ENCODE results near the gene LAMB4. TPM values are rescaled to one million over a fixed set of nuclear protein-coding genes. Genes with fewer than 3 reads are reported as not detected.

The LAMB4 gene
- total and polyA plus RNA-seq, 2 experiments from 2014 or later = not detected

DNA sequence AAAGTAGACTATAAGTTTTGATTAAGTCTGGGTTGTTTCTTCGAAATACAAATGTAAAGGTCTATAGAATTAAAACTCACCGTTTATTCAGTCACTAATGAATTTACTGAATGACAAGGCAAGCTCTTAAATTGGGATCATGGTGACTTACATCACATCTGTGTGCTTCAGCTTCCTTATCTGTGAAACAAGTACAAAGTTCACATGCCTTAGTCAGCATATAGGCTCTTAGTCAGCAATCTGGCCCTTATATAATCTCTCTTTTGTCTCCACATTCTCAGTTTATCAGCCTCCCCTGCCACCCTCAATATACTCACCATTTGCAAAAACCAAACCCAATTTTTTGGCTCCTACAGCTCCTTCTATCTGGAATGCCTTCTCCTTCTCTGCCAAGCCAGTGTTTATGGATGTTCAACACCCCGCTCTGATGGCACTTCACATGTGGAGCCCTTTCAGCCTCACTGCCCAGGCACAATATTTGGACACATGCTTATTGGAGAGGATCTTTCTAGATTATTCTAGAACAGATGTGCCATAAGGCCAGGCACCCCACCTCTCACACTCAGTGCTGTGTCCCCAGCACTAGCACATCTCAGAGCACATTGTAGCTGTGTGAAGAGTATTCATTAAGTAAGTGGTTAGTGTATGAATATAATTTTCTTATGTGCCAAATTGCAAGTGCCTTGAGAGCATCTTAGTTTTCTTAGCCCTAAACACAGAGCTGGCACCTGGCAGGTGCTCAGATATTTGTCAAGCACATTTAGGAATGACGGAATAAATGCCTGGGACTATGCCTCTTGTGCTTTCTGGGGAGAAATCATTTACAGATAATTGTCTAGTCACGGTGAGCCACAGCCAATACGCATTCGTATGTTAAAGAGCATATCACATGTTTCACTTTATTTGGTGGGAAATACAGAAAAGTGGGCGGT is 117.4 kb downstream of the LAMB4 start:
- ATAC-seq = no peak
- H3K4me1 Mint-ChIP-seq = no peaks in the 10 kb centered on the region; the same call in 2 of the 3 replicates
- H3K9me2 ChIP-seq (ENCODE audit: insufficient read depth) = no peaks in the 10 kb centered on the region
- H3K79me2 ChIP-seq (replicated peaks; ENCODE audit: insufficient read depth) = no peaks in the 10 kb centered on the region
- H3K27ac ChIP-seq (ENCODE audit: low read depth) = no peak overlapping the region
- peaks cover 2% of the 10 kb centered on the region for H3K27me3 Mint-ChIP-seq (ENCODE audit: insufficient read depth, low read depth, poor library complexity)
- peaks cover 1% of the 10 kb centered on the region; the same call in 1 of the 2 replicates for H3K27me3 ChIP-seq (ENCODE audit: insufficient read depth)
- no peaks in the 10 kb centered on the region for H3K9me3 Mint-ChIP-seq
- no peak overlapping the region for H3K4me3 Mint-ChIP-seq
- no peak overlapping the region for H3K4me3 ChIP-seq
- no peaks in the 10 kb centered on the region for H3K36me3 Mint-ChIP-seq (ENCODE audit: low read depth)
- no peaks in the 10 kb centered on the region for H3F3A ChIP-seq (replicated peaks; ENCODE audit: low read depth)
- DNase-seq (ENCODE audit: low spot score) = no peak
- no peaks in the 10 kb centered on the region for H3K4me1 ChIP-seq (ENCODE audit: insufficient read depth)
- TF ChIP-seq, protein P1, sequence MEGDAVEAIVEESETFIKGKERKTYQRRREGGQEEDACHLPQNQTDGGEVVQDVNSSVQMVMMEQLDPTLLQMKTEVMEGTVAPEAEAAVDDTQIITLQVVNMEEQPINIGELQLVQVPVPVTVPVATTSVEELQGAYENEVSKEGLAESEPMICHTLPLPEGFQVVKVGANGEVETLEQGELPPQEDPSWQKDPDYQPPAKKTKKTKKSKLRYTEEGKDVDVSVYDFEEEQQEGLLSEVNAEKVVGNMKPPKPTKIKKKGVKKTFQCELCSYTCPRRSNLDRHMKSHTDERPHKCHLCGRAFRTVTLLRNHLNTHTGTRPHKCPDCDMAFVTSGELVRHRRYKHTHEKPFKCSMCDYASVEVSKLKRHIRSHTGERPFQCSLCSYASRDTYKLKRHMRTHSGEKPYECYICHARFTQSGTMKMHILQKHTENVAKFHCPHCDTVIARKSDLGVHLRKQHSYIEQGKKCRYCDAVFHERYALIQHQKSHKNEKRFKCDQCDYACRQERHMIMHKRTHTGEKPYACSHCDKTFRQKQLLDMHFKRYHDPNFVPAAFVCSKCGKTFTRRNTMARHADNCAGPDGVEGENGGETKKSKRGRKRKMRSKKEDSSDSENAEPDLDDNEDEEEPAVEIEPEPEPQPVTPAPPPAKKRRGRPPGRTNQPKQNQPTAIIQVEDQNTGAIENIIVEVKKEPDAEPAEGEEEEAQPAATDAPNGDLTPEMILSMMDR (conservative IDR thresholded peaks at IDR 0.05; ENCODE audit: low read depth in 2 of 2) = no peak
- TF ChIP-seq ZNF114 (CRISPR knock-in tag; IDR thresholded peaks at IDR 0.05) (no peak), EZH2 (IDR thresholded peaks at IDR 0.05; ENCODE audit: low read depth, unreplicated experiment) (no peak), JUNB (IDR thresholded peaks at IDR 0.05; ENCODE audit: unreplicated experiment) (no peak)
- TF ChIP-seq, protein P2, sequence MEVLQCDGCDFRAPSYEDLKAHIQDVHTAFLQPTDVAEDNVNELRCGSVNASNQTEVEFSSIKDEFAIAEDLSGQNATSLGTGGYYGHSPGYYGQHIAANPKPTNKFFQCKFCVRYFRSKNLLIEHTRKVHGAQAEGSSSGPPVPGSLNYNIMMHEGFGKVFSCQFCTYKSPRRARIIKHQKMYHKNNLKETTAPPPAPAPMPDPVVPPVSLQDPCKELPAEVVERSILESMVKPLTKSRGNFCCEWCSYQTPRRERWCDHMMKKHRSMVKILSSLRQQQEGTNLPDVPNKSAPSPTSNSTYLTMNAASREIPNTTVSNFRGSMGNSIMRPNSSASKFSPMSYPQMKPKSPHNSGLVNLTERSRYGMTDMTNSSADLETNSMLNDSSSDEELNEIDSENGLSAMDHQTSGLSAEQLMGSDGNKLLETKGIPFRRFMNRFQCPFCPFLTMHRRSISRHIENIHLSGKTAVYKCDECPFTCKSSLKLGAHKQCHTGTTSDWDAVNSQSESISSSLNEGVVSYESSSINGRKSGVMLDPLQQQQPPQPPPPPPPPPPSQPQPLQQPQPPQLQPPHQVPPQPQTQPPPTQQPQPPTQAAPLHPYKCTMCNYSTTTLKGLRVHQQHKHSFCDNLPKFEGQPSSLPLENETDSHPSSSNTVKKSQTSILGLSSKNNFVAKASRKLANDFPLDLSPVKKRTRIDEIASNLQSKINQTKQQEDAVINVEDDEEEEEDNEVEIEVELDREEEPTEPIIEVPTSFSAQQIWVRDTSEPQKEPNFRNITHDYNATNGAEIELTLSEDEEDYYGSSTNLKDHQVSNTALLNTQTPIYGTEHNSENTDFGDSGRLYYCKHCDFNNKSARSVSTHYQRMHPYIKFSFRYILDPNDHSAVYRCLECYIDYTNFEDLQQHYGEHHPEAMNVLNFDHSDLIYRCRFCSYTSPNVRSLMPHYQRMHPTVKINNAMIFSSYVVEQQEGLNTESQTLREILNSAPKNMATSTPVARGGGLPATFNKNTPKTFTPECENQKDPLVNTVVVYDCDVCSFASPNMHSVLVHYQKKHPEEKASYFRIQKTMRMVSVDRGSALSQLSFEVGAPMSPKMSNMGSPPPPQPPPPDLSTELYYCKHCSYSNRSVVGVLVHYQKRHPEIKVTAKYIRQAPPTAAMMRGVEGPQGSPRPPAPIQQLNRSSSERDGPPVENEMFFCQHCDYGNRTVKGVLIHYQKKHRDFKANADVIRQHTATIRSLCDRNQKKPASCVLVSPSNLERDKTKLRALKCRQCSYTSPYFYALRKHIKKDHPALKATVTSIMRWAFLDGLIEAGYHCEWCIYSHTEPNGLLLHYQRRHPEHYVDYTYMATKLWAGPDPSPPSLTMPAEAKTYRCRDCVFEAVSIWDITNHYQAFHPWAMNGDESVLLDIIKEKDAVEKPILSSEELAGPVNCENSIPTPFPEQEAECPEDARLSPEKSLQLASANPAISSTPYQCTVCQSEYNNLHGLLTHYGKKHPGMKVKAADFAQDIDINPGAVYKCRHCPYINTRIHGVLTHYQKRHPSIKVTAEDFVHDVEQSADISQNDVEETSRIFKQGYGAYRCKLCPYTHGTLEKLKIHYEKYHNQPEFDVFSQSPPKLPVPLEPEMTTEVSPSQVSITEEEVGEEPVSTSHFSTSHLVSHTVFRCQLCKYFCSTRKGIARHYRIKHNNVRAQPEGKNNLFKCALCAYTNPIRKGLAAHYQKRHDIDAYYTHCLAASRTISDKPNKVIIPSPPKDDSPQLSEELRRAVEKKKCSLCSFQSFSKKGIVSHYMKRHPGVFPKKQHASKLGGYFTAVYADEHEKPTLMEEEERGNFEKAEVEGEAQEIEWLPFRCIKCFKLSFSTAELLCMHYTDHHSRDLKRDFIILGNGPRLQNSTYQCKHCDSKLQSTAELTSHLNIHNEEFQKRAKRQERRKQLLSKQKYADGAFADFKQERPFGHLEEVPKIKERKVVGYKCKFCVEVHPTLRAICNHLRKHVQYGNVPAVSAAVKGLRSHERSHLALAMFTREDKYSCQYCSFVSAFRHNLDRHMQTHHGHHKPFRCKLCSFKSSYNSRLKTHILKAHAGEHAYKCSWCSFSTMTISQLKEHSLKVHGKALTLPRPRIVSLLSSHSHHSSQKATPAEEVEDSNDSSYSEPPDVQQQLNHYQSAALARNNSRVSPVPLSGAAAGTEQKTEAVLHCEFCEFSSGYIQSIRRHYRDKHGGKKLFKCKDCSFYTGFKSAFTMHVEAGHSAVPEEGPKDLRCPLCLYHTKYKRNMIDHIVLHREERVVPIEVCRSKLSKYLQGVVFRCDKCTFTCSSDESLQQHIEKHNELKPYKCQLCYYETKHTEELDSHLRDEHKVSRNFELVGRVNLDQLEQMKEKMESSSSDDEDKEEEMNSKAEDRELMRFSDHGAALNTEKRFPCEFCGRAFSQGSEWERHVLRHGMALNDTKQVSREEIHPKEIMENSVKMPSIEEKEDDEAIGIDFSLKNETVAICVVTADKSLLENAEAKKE (CRISPR knock-in tag; IDR thresholded peaks at IDR 0.05) = no peak
- TF ChIP-seq, protein P3, sequence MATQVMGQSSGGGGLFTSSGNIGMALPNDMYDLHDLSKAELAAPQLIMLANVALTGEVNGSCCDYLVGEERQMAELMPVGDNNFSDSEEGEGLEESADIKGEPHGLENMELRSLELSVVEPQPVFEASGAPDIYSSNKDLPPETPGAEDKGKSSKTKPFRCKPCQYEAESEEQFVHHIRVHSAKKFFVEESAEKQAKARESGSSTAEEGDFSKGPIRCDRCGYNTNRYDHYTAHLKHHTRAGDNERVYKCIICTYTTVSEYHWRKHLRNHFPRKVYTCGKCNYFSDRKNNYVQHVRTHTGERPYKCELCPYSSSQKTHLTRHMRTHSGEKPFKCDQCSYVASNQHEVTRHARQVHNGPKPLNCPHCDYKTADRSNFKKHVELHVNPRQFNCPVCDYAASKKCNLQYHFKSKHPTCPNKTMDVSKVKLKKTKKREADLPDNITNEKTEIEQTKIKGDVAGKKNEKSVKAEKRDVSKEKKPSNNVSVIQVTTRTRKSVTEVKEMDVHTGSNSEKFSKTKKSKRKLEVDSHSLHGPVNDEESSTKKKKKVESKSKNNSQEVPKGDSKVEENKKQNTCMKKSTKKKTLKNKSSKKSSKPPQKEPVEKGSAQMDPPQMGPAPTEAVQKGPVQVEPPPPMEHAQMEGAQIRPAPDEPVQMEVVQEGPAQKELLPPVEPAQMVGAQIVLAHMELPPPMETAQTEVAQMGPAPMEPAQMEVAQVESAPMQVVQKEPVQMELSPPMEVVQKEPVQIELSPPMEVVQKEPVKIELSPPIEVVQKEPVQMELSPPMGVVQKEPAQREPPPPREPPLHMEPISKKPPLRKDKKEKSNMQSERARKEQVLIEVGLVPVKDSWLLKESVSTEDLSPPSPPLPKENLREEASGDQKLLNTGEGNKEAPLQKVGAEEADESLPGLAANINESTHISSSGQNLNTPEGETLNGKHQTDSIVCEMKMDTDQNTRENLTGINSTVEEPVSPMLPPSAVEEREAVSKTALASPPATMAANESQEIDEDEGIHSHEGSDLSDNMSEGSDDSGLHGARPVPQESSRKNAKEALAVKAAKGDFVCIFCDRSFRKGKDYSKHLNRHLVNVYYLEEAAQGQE (IDR thresholded peaks at IDR 0.05; ENCODE audit: unreplicated experiment) = no peak
- no peaks in the 10 kb centered on the region for H4K20me1 ChIP-seq (replicated peaks; ENCODE audit: insufficient read depth)
- no peak overlapping the region for H3K4me2 ChIP-seq
- H2AFZ ChIP-seq = no peak overlapping the region
- no peaks in the 10 kb centered on the region for H3K36me3 ChIP-seq (ENCODE audit: insufficient read depth)
- H3K27ac Mint-ChIP-seq = no peak overlapping the region

Measured in GM23338 (cell line).